NCI-H510A treated with DMSO at 0.1 percent for 48 hours (cell line): ENCODE measurements around the gene FAM228A.
"Not testable (repeated sequence)": the region's sequence is repeated elsewhere in the genome, so short reads cannot be mapped to it uniquely, and the experiment has no call there.

Experiments used
- DNase-seq: peaks from one replicate; lab custom pipeline; 2025; lab: John Stamatoyannopoulos, UW

The FAM228A gene

DNA sequence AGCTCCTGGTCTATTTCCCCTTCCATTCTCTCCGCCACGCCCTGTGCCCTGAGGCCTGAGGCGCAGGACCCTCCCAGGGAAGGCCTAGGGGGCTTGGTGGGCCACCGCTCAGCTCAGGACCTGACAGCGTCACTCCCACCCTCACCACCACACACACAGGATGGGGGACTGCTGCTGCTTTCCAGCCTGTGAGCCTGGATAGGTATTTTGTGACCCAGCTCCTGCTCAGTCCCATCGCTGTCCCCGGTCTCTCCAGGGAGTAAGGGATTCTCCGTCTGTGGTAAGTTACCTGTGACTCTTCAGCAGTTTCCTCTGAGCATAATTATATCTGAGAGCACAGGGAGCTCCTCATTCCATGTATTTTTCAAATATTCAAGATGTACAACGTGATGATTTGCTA, 16.3 kb downstream of the FAM228A start:
- no peak for DNase-seq

DNA sequence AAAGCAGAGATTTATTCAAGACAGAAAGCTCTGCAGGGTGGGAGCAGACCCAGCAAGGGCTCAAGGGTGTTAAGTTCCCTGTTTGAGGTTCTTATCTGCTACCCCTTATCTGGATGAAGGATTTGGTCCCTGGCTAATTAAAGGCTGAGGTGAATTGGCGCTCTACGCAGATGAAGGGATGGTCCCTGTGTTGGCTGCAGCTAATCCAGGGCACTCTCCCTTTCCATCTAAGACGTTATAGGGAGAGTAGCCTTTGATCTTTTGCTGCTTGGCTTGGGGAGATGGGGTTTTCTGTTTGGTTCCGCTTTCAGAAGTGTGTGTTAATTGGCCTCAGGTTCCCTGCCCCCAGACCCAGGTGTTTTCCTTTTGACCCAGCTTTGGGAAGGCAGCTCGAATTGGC, 17.0 kb downstream of the FAM228A start:
- no peak for DNase-seq

DNA sequence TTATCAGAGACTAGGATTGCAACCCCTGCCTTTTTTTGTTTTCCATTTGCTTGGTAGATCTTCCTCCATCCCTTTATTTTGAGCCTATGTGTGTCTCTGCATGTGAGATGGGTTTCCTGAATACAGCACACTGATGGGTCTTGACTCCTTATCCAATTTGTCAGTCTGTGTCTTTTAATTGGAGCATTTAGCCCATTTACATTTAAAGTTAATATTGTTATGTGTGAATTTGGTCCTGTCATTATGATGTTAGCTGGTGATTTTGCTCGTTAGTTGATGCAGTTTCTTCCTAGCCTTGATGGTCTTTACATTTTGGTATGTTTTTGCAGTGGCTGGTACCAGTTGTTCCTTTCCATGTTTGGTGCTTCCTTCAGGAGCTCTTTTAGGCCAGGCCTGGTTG, 22.4 kb downstream of the FAM228A start:
- DNase-seq = not testable (repeated sequence)

GRCh38 chr2:24199968-24200590, 25.2 kb downstream of the FAM228A start:
- no peak for DNase-seq

DNA sequence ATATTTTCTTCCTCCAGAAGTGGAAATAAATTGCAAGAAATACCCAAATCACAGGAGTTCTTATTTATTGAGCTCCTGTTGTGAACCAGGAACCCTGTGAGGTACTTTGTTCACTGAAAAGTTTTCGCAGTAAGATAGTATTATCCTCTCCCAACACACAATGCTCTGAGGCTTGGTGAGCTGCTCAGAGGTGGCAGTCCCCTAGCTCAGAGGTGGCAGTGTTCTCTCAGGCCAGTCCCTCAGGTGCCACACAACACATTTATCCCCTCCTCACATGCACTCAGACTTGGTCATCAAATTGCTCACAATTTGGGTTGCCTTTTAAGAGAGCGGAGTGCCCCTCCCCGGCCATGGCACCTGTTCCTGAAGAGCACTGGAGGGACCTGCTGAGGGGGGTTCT, 25.9 kb downstream of the FAM228A start:
- no peak for DNase-seq

- no peak for DNase-seq
Observed at GRCh38 chr2:24203029-24203786, 28.4 kb downstream of the FAM228A start.

- no peak for DNase-seq
Observed at GRCh38 chr2:24203787-24204150, 28.9 kb downstream of the FAM228A start.

DNA sequence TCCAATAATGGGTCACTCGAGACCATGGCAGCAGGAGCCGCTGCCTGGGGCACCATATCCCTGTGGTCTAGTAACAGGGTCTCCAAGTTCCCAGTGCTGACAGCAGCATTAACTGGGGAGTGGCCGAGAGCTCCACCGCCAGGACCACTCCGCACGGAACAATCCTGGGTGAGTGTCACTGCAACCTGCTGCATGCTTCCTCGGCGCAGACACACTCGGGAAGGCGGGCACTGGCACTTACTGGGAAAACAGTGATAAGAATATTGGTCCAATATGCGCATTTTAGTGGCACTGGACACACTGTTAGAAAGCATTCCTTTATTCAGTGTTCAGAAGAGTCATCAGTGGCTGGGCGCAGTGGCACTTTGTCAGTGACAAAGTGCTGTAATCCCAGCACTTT, 29.7 kb downstream of the FAM228A start:
- no peak for DNase-seq

GRCh38 chr2:24205131-24205530, 30.3 kb downstream of the FAM228A start:
- DNase-seq = no peak

- no peak for DNase-seq
Observed at GRCh38 chr2:24206242-24206641, 31.4 kb downstream of the FAM228A start.

DNA sequence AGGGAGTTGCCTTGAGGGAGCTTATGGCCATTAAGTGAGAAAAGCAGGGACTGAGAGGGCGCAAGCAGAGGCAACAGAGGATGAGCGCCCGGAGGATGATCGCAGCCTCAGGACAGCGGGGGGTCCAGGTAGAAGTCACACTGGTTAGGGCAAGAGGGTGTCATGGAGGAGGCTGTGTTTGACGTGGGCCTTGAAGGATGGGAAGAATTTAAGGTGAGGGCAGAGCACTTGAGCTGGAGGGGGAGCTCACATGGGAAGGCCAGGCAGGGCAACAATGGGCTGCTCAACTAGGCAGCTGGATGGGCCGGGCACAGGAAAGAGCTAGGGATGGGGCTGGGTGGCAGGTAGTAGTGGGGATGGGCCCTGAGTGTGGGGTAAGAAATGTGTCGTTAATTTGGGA, 31.9 kb downstream of the FAM228A start:
- no peak for DNase-seq

DNA sequence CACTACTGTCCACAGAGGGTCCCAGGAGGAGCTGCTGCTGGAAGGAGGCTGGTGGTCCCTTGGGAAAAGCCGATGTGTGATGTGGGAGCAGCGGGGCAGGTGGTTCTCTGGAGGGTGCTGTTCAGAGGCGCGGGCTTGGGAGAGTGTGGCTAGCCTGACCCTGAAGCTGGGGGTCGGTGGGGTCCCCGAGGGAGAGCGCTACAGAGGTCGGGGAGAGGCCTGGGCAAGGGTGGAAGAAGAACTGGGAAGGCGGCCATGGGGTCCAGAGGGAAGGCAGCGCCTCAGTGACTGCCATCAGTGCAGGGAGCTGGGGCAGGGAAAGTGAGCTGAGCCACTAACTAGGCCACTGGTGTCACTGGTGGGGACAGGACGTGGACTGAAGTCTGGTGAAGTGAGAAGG, 32.5 kb downstream of the FAM228A start:
- DNase-seq = no peak

DNA sequence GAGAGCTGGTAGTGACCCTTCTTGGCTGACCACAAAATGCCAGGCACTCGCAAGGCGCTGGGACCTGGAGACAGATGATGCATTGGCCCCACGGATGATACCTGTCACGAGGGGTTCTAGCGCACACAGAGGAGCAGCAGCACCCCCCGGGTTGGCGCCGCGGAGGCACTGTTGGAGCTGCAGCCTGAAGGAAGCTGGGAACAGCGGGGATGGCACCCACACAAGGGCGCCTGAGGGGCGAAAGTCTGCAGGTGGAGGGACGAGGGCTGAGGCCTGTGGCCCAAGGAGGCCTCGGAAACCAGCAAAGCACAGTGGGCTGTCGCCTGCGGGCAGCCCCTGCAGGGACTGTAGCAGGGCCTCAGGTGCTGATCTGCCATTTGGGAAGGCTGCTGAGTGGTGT, 33.6 kb downstream of the FAM228A start:
- no peak for DNase-seq

DNA sequence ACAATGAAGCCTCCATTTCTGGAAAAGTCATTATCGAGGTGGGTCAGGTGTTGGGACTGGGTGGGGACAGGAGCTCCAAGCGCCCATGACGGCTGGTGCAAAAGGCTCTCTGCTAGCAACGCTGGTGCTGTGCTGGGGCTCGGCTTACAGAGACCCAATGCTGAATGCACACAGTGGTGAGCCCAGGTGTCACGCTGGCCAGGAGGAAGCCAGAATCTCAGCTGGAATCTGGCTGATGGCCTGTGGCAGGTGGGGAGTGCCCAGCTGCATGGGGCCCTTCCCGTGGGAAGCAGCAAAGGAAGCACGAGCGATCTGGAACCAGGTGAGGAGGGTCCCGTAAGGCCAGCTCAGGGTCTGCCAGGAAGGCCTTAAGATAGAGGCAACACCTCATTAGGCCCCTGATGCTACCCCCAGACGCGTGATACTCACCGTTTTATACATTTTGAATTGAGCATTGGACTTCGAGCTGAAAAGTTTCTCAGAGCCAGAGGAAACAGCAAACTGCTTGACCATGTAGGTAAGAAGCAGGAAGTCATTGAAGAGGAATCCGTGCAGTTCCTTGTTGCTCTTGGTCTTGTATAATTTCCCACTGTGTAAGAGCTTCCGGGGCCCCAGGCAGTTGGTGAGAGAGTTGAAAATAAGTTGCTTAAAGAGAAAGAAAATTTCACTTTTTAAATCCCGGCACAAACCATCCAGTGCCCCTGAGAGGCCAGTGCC, 34.7 kb downstream of the FAM228A start:
- DNase-seq = no peak

DNA sequence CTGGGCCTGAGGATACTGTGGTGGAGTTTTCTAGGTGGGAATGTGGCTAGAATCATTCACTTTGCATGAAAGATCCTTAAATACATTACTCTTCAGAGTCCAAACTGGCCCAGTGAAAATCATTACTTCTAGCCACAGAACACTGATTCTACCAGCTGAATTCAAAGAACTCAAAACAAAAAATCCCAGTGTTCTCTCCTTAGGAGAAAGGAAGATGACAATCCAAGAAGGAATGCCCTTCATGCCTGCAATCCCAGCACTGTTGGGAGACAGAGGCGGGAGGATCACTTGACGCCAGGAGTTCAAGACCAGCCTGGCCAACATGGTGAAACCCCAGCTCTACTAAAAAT, 35.2 kb downstream of the FAM228A start:
- no peak for DNase-seq

DNA sequence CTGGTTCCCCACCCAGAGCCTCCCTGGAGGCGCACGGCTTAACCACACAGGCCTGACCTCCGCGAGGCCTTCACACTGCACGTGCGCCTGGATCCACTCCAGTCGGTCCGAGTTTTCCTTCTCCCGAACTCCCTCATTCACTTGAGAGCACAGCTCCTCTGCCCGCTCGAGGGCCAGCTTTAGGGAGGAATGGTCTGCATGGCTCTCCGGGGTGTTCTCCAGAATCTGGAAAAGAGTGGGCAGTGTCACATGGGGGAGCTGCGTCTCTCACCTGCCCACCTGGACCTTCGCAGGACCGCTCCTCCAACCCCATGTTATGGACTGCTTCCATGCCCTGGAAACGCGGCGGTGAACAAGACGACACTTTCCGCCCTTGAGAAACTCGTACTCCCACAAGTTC, 35.9 kb downstream of the FAM228A start:
- DNase-seq = no peak

DNA sequence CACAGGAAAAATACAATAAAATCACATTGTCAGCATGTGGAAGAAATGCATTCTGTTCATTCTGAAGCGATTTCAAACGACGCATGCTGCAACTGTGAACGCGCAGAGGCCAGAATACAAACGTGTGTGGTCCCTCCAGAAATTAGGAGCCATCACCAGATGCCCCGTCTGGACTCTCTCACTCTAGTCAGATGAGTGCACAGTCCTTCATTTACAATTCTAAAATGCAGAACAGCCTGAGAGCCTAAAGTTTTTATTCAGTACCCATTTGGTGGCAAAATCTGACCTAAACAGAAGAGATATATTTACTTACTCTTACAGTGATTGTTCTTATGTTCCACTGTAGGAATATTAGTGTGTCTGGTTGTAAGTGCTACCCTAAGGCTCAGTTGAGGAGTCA, 36.6 kb downstream of the FAM228A start:
- no peak for DNase-seq

DNA sequence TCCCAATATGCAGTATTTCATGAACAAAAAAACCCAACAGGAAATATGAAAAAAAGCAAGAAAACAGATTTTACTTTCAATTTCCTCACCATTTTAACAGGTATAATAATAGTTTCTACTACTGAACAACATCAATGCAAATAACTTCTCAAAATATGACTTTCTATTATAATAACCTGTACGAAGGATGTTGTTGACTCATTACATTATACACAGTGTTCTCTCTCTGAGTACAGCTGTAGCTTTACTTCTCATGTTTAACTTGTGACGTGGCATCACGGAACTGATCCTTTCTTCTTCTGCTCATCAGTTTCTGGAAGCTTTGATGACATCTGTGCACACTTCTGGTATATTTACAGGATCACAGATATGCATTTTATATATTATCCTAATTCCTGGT, 40.0 kb downstream of the FAM228A start:
- no peak for DNase-seq

GRCh38 chr2:24220554-24221291, 45.9 kb downstream of the FAM228A start:
- DNase-seq = no peak

GRCh38 chr2:24221343-24222050, 46.6 kb downstream of the FAM228A start:
- DNase-seq = no peak

- no peak for DNase-seq
Observed at GRCh38 chr2:24222946-24223345, 48.1 kb downstream of the FAM228A start.
